Measurements from ENCODE around the gene STK17A. TPM values are rescaled to one million over a fixed set of nuclear protein-coding genes. Genes with fewer than 3 reads are reported as not detected.

STK17A gene
- total RNA-seq, 2 donors from 2014 or later: 16.0 to 30.6 TPM

DNA sequence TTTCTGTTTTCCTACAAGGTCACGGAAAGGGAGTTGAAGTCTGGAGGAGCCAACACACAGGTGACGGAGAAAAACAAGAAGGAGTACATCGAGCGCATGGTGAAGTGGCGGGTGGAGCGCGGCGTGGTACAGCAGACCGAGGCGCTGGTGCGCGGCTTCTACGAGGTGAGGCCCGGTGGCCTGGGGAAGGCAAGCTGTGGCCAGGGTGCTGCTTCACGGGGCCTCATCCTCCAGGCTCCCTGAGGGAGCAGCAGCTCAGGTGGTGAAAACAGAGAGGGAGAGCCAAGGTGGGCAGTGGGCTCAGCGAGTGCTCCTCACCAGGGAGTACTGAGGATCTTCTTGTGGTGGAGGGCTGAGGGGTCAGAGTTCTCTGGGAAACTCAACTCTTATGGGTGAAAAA lies 32.5 kb upstream of the STK17A start:
- Histone ChIP-seq H3K4me3 (no peak overlapping the region), H3K9ac (ENCODE audit: low read depth in 2 of 2, low read length in 2 of 2) (no peak overlapping the region), H3K27me3 (no peaks in the 10 kb centered on the region), H3K36me3 (no peaks in the 10 kb centered on the region), H3K9me3 (no peaks in the 10 kb centered on the region), H3K27ac (no peak overlapping the region), H3K4me1 (no peaks in the 10 kb centered on the region)
- intact Hi-C loops (cut with DNase I): no loop called here
- DNase-seq: no peak
- TF ChIP-seq, protein P1, sequence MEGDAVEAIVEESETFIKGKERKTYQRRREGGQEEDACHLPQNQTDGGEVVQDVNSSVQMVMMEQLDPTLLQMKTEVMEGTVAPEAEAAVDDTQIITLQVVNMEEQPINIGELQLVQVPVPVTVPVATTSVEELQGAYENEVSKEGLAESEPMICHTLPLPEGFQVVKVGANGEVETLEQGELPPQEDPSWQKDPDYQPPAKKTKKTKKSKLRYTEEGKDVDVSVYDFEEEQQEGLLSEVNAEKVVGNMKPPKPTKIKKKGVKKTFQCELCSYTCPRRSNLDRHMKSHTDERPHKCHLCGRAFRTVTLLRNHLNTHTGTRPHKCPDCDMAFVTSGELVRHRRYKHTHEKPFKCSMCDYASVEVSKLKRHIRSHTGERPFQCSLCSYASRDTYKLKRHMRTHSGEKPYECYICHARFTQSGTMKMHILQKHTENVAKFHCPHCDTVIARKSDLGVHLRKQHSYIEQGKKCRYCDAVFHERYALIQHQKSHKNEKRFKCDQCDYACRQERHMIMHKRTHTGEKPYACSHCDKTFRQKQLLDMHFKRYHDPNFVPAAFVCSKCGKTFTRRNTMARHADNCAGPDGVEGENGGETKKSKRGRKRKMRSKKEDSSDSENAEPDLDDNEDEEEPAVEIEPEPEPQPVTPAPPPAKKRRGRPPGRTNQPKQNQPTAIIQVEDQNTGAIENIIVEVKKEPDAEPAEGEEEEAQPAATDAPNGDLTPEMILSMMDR (IDR thresholded peaks at IDR 0.05): no peak

DNA sequence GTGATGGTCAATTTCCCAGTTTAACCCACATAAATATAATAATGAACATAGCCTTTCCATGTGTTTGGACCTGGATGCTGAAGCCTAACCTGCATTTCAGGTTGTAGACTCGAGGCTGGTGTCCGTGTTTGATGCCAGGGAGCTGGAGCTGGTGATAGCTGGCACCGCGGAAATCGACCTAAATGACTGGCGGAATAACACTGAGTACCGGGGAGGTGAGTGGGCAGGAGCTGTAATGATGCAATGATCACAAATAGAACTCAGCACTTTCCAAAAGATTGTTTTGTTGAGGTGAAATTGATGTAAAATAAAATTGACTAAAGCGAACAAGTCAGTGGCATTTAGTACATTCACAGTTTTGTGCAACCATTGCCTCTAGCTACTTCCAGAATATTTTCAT lies 30.8 kb upstream of the STK17A start:
- Histone ChIP-seq H3K9me3 (no peaks in the 10 kb centered on the region), H3K27ac (no peak overlapping the region), H3K27me3 (no peaks in the 10 kb centered on the region), H3K4me3 (no peak overlapping the region), H3K9ac (ENCODE audit: low read depth in 2 of 2, low read length in 2 of 2) (no peak overlapping the region), H3K36me3 (no peaks in the 10 kb centered on the region), H3K4me1 (no peaks in the 10 kb centered on the region)
- TF ChIP-seq, protein P1 (IDR thresholded peaks at IDR 0.05): no peak
- DNase-seq: no peak
- intact Hi-C loops (cut with DNase I): no loop called here

DNA sequence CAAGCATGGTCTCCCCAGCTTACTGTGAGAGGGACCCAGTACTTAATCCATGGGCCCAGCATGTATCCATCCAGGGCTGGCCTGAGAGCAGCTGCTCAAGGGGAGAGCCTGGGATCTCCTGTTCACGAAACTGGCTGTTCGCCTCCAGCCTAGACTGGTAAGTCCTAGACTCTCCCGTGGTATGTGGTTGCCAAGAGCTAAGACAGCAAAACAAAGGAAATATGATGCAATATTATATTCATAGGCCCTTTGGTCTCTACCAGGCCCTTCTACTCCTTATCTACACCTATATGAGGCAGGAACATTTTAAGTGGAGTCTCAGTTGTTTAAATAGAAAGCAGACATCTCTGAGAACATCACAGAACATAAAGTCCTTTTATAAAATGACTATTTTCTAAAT lies 28.9 kb upstream of the STK17A start:
- Histone ChIP-seq H3K4me1 (no peaks in the 10 kb centered on the region), H3K9ac (ENCODE audit: low read depth in 2 of 2, low read length in 2 of 2) (no peak overlapping the region), H3K36me3 (no peaks in the 10 kb centered on the region), H3K4me3 (no peak overlapping the region), H3K9me3 (no peaks in the 10 kb centered on the region), H3K27me3 (no peaks in the 10 kb centered on the region), H3K27ac (no peak overlapping the region)
- intact Hi-C loops (cut with DNase I): no loop called here
- TF ChIP-seq, protein P1 (IDR thresholded peaks at IDR 0.05): no peak
- no peak for DNase-seq

DNA sequence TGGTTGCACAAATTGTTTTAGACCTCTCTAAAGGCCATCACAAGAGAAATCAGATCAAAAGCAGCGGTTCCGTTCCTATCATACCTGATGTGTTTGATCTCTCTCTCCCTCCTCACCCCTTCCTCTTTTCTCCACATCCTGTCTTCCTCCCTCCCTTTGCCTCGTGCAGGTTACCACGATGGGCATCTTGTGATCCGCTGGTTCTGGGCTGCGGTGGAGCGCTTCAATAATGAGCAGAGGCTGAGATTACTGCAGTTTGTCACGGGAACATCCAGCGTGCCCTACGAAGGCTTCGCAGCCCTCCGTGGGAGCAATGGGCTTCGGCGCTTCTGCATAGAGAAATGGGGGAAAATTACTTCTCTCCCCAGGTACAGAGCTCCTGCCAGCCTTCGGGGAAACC lies 28.5 kb upstream of the STK17A start:
- DNase-seq: no peak

GRCh38 chr7:43557831-43558495 lies 24.9 kb upstream of the STK17A start:
- DNase-seq: no peak
- H3K27ac ChIP-seq: no peak overlapping the region
- no peak overlapping the region for H3K4me3 ChIP-seq
- intact Hi-C loops (cut with DNase I): no loop called here
- TF ChIP-seq, protein P1 (IDR thresholded peaks at IDR 0.05): no peak
- H3K9ac ChIP-seq (ENCODE audit: low read depth in 2 of 2, low read length in 2 of 2): no peak overlapping the region
- H3K9me3 ChIP-seq: no peaks in the 10 kb centered on the region
- H3K36me3 ChIP-seq: no peaks in the 10 kb centered on the region
- H3K27me3 ChIP-seq: no peaks in the 10 kb centered on the region
- H3K4me1 ChIP-seq: no peaks in the 10 kb centered on the region

More for the DNA sequence above, 28.5 kb upstream of the STK17A start:
- H3K4me1 ChIP-seq: no peaks in the 10 kb centered on the region
- TF ChIP-seq, protein P1 (IDR thresholded peaks at IDR 0.05): no peak
- H3K9me3 ChIP-seq: no peaks in the 10 kb centered on the region
- no peak overlapping the region for H3K4me3 ChIP-seq
- no peaks in the 10 kb centered on the region for H3K36me3 ChIP-seq
- H3K27me3 ChIP-seq: no peaks in the 10 kb centered on the region
- intact Hi-C loops (cut with DNase I): no loop called here
- no peak overlapping the region for H3K27ac ChIP-seq
- no peak overlapping the region for H3K9ac ChIP-seq (ENCODE audit: low read depth in 2 of 2, low read length in 2 of 2)

Measured in colonic mucosa (tissue), 4 donors.